Measurements from ENCODE around the gene MLF2.
A peak's percentile ranks its signal among the peaks of the same experiment; 100 is the strongest.
"Not testable (repeated sequence)": the region's sequence is repeated elsewhere in the genome, so short reads cannot be mapped to it uniquely, and the experiment has no call there.

MLF2 gene

GRCh38 chr12:6725350-6725749 lies 27.6 kb downstream of the MLF2 start:
- DNase-seq, result no peak

- no peak for DNase-seq
Measured at GRCh38 chr12:6724409-6724797, 28.5 kb downstream of the MLF2 start.

- peak; percentile 87 for DNase-seq
Measured at GRCh38 chr12:6723607-6724408, 29.1 kb downstream of the MLF2 start, which contains the start of gene COPS7A. COPS7A (plus strand) TSS chr12:6724046; CDS start chr12:6724657, 611 bp downstream.

GRCh38 chr12:6722863-6723262 lies 30.1 kb downstream of the MLF2 start:
- no peak for DNase-seq

GRCh38 chr12:6716874-6717437 lies 36.0 kb downstream of the MLF2 start:
- no peak for DNase-seq

- DNase-seq, result not testable (repeated sequence)
Measured at GRCh38 chr12:6716031-6716873, 36.7 kb downstream of the MLF2 start.

- DNase-seq, result no peak
Measured at GRCh38 chr12:6708960-6709394, 44.0 kb downstream of the MLF2 start.

GRCh38 chr12:6708351-6708750 lies 44.6 kb downstream of the MLF2 start:
- DNase-seq, result not testable (repeated sequence)

- no peak for DNase-seq
Measured at GRCh38 chr12:6703631-6704030, 49.3 kb downstream of the MLF2 start.

GRCh38 chr12:6701078-6701768 lies 51.7 kb downstream of the MLF2 start:
- DNase-seq, result no peak

GRCh38 chr12:6700646-6701051 lies 52.3 kb downstream of the MLF2 start, which contains the start of gene PIANP:
PIANP (minus strand) TSS chr12:6700815; CDS start chr12:6698061, 2,754 bp downstream.
- no peak for DNase-seq

GRCh38 chr12:6699989-6700645 lies 52.8 kb downstream of the MLF2 start:
- DNase-seq, result no peak

GRCh38 chr12:6699259-6699988 lies 53.5 kb downstream of the MLF2 start:
- no peak for DNase-seq

GRCh38 chr12:6698352-6699046 lies 54.4 kb downstream of the MLF2 start:
- DNase-seq, result no peak

Data from SHP77 treated with DMSO at 0.1 percent for 48 hours (cell line).